K562 (cell line): ENCODE measurements around the gene CTRB1. TPM values are rescaled to one million over a fixed set of nuclear protein-coding genes. Genes with fewer than 3 reads are reported as not detected.
A peak's percentile ranks its signal among the peaks of the same experiment; 100 is the strongest.
"Not testable (repeated sequence)": the region's sequence is repeated elsewhere in the genome, so short reads cannot be mapped to it uniquely, and the experiment has no call there.

Experiments used
- ATAC-seq: fragments of 200-7000 bp; cut with Tn5 transposase; 3 replicates; pipeline ENCODE4 v1.9.1; 2020; ENCODE audit warnings: moderate library complexity
- BruUV-seq: library from RNA; stranded (reverse); fragments of 400-500 nt; replicated peaks from 2 replicates; lab custom pipeline; 2021; lab: Mats Ljungman, UMichigan
- CTCF ChIA-PET: fragments of 300-600 bp; formaldehyde crosslinking; extraction: SDS; loops from one replicate; lab custom pipeline; 2021; ENCODE audit warnings: low intra/inter-chr PET ratio; lab: Yijun Ruan, JAX
- POLR2A ChIA-PET: fragments of 300-600, 350-650 bp; sonication (Branson Sonifier 250); formaldehyde crosslinking; extraction: SDS; loops from one replicate; lab custom pipeline; 2021; ENCODE audit warnings: antibody characterized with exemption, inconsistent platforms; lab: Yijun Ruan, JAX
- DNase-seq, 4 experiments: peaks; one replicate each; pipeline versions ENCODE4 v3.0.0 to v3.0.0-alpha.2; 2011 to 2018; ENCODE audit warnings: low spot score in 3 of 4, mixed read lengths in 3 of 4; ENCODE audit errors: extremely low read depth in 1 of 4
- FAIRE-seq: peaks from 2 replicates; lab custom pipeline; 2011; peaks lifted over from hg19 to GRCh38; lab: Jason Lieb, UNC
- H2AFZ ChIP-seq: 2 replicates; pipeline ENCODE4 v1.6.0; 2011; ENCODE audit warnings: low read depth, low read length, control low read depth, inconsistent platforms
- H3K27ac ChIP-seq: fragments of 200-600 bp; 3 replicates; pipeline ENCODE4 v1.8.0; 2011; ENCODE audit warnings: low read depth, mild to moderate bottlenecking, control low read depth, inconsistent platforms, low read length, moderate library complexity, mixed read lengths; ENCODE audit errors: extremely low read depth
- H3K27me3 ChIP-seq, 2 experiments: fragments of 300-600 bp in 1 of 2; 2 replicates in 1 of 2; 3 replicates in 1 of 2; pipeline versions ENCODE4 v1.6.0 to v1.8.0; 2011; ENCODE audit warnings: inconsistent platforms in 2 of 2, low read length in 2 of 2, mild to moderate bottlenecking in 1 of 2, mixed read lengths in 1 of 2, moderate library complexity in 1 of 2; ENCODE audit not compliant: control insufficient read depth in 2 of 2, insufficient read depth in 2 of 2
- H3K36me3 ChIP-seq: fragments of 300-600 bp; 3 replicates; pipeline ENCODE4 v1.8.0; 2011; ENCODE audit warnings: mild to moderate bottlenecking, low read length, inconsistent platforms; ENCODE audit not compliant: control insufficient read depth, insufficient read depth
- H3K4me1 ChIP-seq, 2 experiments: fragments of 200-600 bp in 1 of 2; replicated peaks in 1 of 2; 2 replicates in 1 of 2; 3 replicates in 1 of 2; pipeline versions ENCODE4 v1.5.1 to v1.8.0; 2011; ENCODE audit warnings: inconsistent platforms in 2 of 2, low read length in 2 of 2, mild to moderate bottlenecking in 1 of 2, mixed read lengths in 1 of 2, moderate library complexity in 1 of 2; ENCODE audit not compliant: control insufficient read depth in 2 of 2, insufficient read depth in 2 of 2
- H3K4me2 ChIP-seq: 2 replicates; pipeline ENCODE4 v1.6.1; 2011; ENCODE audit warnings: low read length, control low read depth, inconsistent platforms, mixed read lengths; ENCODE audit not compliant: insufficient read depth
- H3K4me3 ChIP-seq: fragments of 200-600 bp; sonication (generic), shearing (Covaris generic); 2 replicates; pipeline ENCODE4 v1.5.1; 2016; ENCODE audit warnings: control low read depth, inconsistent platforms
- H3K79me2 ChIP-seq: fragments of 200-600 bp; 3 replicates; pipeline ENCODE4 v1.8.0; 2011; ENCODE audit warnings: low read length, inconsistent platforms; ENCODE audit not compliant: control insufficient read depth, insufficient read depth
- H3K9ac ChIP-seq, 2 experiments: 2 replicates each; pipeline versions ENCODE4 v1.6.0 to v1.6.1; 2011; ENCODE audit warnings: low read depth in 2 of 2, low read length in 2 of 2, control low read depth in 1 of 2, inconsistent platforms in 1 of 2, mild to moderate bottlenecking in 1 of 2, mixed read lengths in 1 of 2; ENCODE audit not compliant: insufficient read depth in 1 of 2
- H3K9me1 ChIP-seq: one replicate; pipeline ENCODE4 v1.6.0; 2011; ENCODE audit warnings: inconsistent platforms, mild to moderate bottlenecking, low read length, moderate library complexity; ENCODE audit not compliant: control insufficient read depth, insufficient read depth
- H3K9me3 ChIP-seq: replicated peaks from 2 replicates; pipeline ENCODE4 v1.5.1; 2011; ENCODE audit warnings: low read depth, low read length, inconsistent platforms; ENCODE audit not compliant: control insufficient read depth, insufficient read depth
- H4K20me1 ChIP-seq: replicated peaks from 2 replicates; pipeline ENCODE4 v1.6.1; 2011; ENCODE audit warnings: low read length, inconsistent platforms, mixed read lengths; ENCODE audit not compliant: control insufficient read depth, insufficient read depth
- CHAMP1 ChIP-seq: fragments of 450-650 bp; IDR thresholded peaks from 2 replicates; pipeline ENCODE4 v1.6.1; 2016; ENCODE audit warnings: mild to moderate bottlenecking
- PCBP2 ChIP-seq: fragments of 200-400 bp; formaldehyde crosslinking; IDR thresholded peaks from 2 replicates; pipeline ENCODE4 v1.6.1; 2018; ENCODE audit warnings: low read length, low read depth, mild to moderate bottlenecking, moderate library complexity; ENCODE audit not compliant: poor library complexity, severe bottlenecking
- POLR2G ChIP-seq: fragments of 200-400 bp; formaldehyde crosslinking; IDR thresholded peaks from 2 replicates; pipeline ENCODE4 v1.6.1; 2017; ENCODE audit warnings: low read depth, mild to moderate bottlenecking, antibody characterized with exemption, low read length, moderate library complexity
- YY1 ChIP-seq, 3 experiments: IDR thresholded peaks; 2 replicates each; pipeline ENCODE4 v1.6.1; 2011; ENCODE audit warnings: low read length in 2 of 3, mild to moderate bottlenecking in 2 of 3, moderate library complexity in 2 of 3, borderline replicate concordance in 1 of 3, control low read depth in 1 of 3, low read depth in 1 of 3; ENCODE audit not compliant: insufficient read depth in 3 of 3, insufficient replicate concordance in 2 of 3, control insufficient read depth in 1 of 3, insufficient read length in 1 of 3; ENCODE audit errors: extremely low read depth in 1 of 3
- ZBED1 ChIP-seq: IDR thresholded peaks from 2 replicates; pipeline ENCODE4 v1.6.1; 2014
- WGBS: fragments of 100-300 bp; shearing (Covaris generic); methylation state at CpG from one replicate; pipeline ENCODE4 v1.1.6; 2016; ENCODE audit warnings: low coverage, mixed read lengths; ENCODE audit not compliant: insufficient coverage; ENCODE audit errors: missing lambda C conversion rate; 5-methylcytosine and 5-hydroxymethylcytosine counted together
- in situ Hi-C: fragments of 300-500 bp; cut with MboI; formaldehyde crosslinking; loops from 4 replicates; pipeline ENCODE4 v1.15.0; 2018; ENCODE audit warnings: inconsistent platforms, mixed read lengths
- intact Hi-C: fragments of 100-400 bp; cut with micrococcal nuclease; formaldehyde crosslinking; loops from 2 replicates; pipeline ENCODE4 v1.14.2; 2022
- polyA plus RNA-seq, 8 experiments: library from polyadenylated mRNA; depleted of rRNA in 4 of 8; stranded (reverse) in 5 of 8; unstranded in 3 of 8; fragments of >200 nt; fragmentation: Nextera tagmentation in 2 of 8; fragmentation: Illumina TruSeq in 1 of 8; extraction: Ambion mirVana in 2 of 8; extraction: Trizol in 1 of 8; gene quantifications; 2 replicates each; pipeline versions ENCODE4 v1.2.1 to v1.2.3, GENCODE V29; 2011 to 2014; ENCODE audit warnings: inconsistent platforms in 1 of 8, missing spikeins in 1 of 8
- total RNA-seq, 7 experiments: library from RNA; depleted of rRNA in 6 of 7; stranded (reverse); fragments of >200 nt in 6 of 7; fragmentation: Illumina TruSeq in 2 of 7; extraction: Trizol in 2 of 7; gene quantifications; 2 replicates each; pipeline versions ENCODE4 v1.2.1 to v1.2.3, GENCODE V29; 2011 to 2021; ENCODE audit warnings: low replicate concordance in 1 of 7

CTRB1 gene
- total and polyA plus RNA-seq, 9 of the 15 experiments (the other 6 are each of a cell fraction or from before 2014, with no cell fraction given): 2.3 TPM; not detected in 8

- TF ChIP-seq YY1 (IDR thresholded peaks at IDR 0.05; ENCODE audit: borderline replicate concordance in 1 of 3, control insufficient read depth in 1 of 3, extremely low read depth in 1 of 3, insufficient read depth in 3 of 3, insufficient read length in 1 of 3, insufficient replicate concordance in 2 of 3, low read depth in 1 of 3, low read length in 2 of 3) (peak in 1 of 3 experiments; percentile 35), PCBP2 (no peak), ZBED1 (no peak)
Observed at GRCh38 chr16:75238853-75239541, 20.2 kb downstream of the CTRB1 start (continued).

GRCh38 chr16:75239542-75240122 is 20.8 kb downstream of the CTRB1 start:
- H3K4me2 ChIP-seq: no peak overlapping the region
- no peaks in the 10 kb centered on the region for H3K27me3 ChIP-seq
- peak overlapping the region in 1 of 2 experiments; percentile 78; a peak in 1 of 4 replicates for H3K9ac ChIP-seq
- no peak for TF ChIP-seq CHAMP1
- TF ChIP-seq POLR2G: peak; percentile 31
- H3K4me1 ChIP-seq: peaks cover 2 to 70% of the 10 kb centered on the region in 2 experiments; a peak in 4 of 5 replicates
- no peaks in the 10 kb centered on the region for H3K79me2 ChIP-seq
- FAIRE-seq (no peak), ATAC-seq (no peak), DNase-seq (no peak)
- no peaks in the 10 kb centered on the region for H3K9me1 ChIP-seq
- peaks cover 9% of the 10 kb centered on the region; the same call in 1 of the 2 replicates for H4K20me1 ChIP-seq
- CTCF ChIA-PET: no interaction called here
- no peaks in the 10 kb centered on the region for H3K9me3 ChIP-seq
- no peak overlapping the region for H2AFZ ChIP-seq
- peaks cover 38% of the 10 kb centered on the region; the same call in 2 of the 3 replicates for H3K36me3 ChIP-seq
- POLR2A ChIA-PET: interaction anchor here (0.6 kb wide), 2 partner anchors 12 to 508 kb away, joined by 3 read pairs; no protein-coding TSS in a partner anchor
- no peak overlapping the region for H3K27ac ChIP-seq
- no peak overlapping the region for H3K4me3 ChIP-seq
- BruUV-seq: no TSS peak
- intact Hi-C loops: no loop called here
- in situ Hi-C loops: no loop called here
- 81% methylated on average over 16 of the region's 19 CpGs for WGBS

GRCh38 chr16:75240633-75241032 is 21.8 kb downstream of the CTRB1 start:
- intact Hi-C loops, H3K27me3 ChIP-seq, DNase-seq, ATAC-seq, H3K4me3 ChIP-seq, H3K9me1 ChIP-seq, BruUV-seq, H4K20me1 ChIP-seq, H3K79me2 ChIP-seq, H3K9me3 ChIP-seq, H3K27ac ChIP-seq, in situ Hi-C loops, H3K4me2 ChIP-seq, POLR2A ChIA-PET, H3K9ac ChIP-seq, FAIRE-seq, H2AFZ ChIP-seq: not testable (repeated sequence)
- Histone ChIP-seq H3K4me1 (peaks cover 11 to 70% of the 10 kb centered on the region in 2 experiments; a peak in 4 of 5 replicates), H3K36me3 (peaks cover 29% of the 10 kb centered on the region; the same call in 2 of the 3 replicates)
- CTCF ChIA-PET: interaction anchor here (0.6 kb wide), 1 partner anchor 926 kb away, joined by 3 read pairs; no protein-coding TSS in a partner anchor
- 88% methylated on average over 7 of the region's 7 CpGs for WGBS
